CD14-positive monocyte (primary cell): ENCODE data around the gene HAGHL. TPM values are rescaled to one million over a fixed set of nuclear protein-coding genes. Genes with fewer than 3 reads are reported as not detected.

Experiments
- DNase-seq, 3 donors: peaks; one replicate each; pipeline ENCODE4 v3.0.0-alpha.2; 2011 to 2022
- H2AFZ ChIP-seq: 2 replicates; pipeline ENCODE4 v1.6.0; 2012; ENCODE audit warnings: mild to moderate bottlenecking, low read depth, low read length, inconsistent platforms; ENCODE audit not compliant: insufficient read depth, poor library complexity, severe bottlenecking
- H3K27ac ChIP-seq, 2 donors: 1 replicate in 1 of 2; 2 replicates in 1 of 2; pipeline ENCODE4 v1.5.1; 2012 to 2013; ENCODE audit warnings: low read length in 2 of 2, control low read depth in 1 of 2, inconsistent platforms in 1 of 2, low read depth in 1 of 2, mild to moderate bottlenecking in 1 of 2
- H3K27me3 ChIP-seq, 2 donors: one replicate each; pipeline versions ENCODE4 v1.6.0 to v1.6.1; 2011 to 2013; ENCODE audit warnings: low read length in 2 of 2; ENCODE audit not compliant: control insufficient read depth in 2 of 2, insufficient read depth in 2 of 2
- H3K36me3 ChIP-seq, 2 donors: replicated peaks in 1 of 2; 1 replicate in 1 of 2; 2 replicates in 1 of 2; pipeline versions ENCODE4 v1.5.1 to v1.6.1; 2012 to 2013; ENCODE audit warnings: low read length in 2 of 2, control low read depth in 1 of 2, inconsistent platforms in 1 of 2, mild to moderate bottlenecking in 1 of 2; ENCODE audit not compliant: insufficient read depth in 2 of 2, control insufficient read depth in 1 of 2
- H3K4me1 ChIP-seq, 2 donors: 1 replicate in 1 of 2; 2 replicates in 1 of 2; pipeline versions ENCODE4 v1.5.1 to v1.6.1; 2012 to 2013; ENCODE audit warnings: low read length in 2 of 2, control low read depth in 1 of 2, inconsistent platforms in 1 of 2, mild to moderate bottlenecking in 1 of 2, moderate library complexity in 1 of 2; ENCODE audit not compliant: insufficient read depth in 2 of 2, control insufficient read depth in 1 of 2
- H3K4me2 ChIP-seq: replicated peaks from 2 replicates; pipeline ENCODE3; 2012; ENCODE audit warnings: low read length, moderate library complexity, mild to moderate bottlenecking; ENCODE audit not compliant: poor library complexity, severe bottlenecking; ENCODE audit errors: extremely low read depth
- H3K4me3 ChIP-seq, 3 experiments: fragments of 200-600 bp in 1 of 3; sonication (generic) in 1 of 3; replicated peaks in 1 of 3; 1 replicate in 2 of 3; 2 replicates in 1 of 3; pipeline ENCODE4 v1.5.1; 2011 to 2013; ENCODE audit warnings: low read length in 3 of 3, mild to moderate bottlenecking in 3 of 3, control low read depth in 2 of 3, low read depth in 2 of 3, inconsistent platforms in 1 of 3, moderate library complexity in 1 of 3
- H3K79me2 ChIP-seq: 2 replicates; pipeline ENCODE4 v1.6.0; 2012; ENCODE audit warnings: mild to moderate bottlenecking, control low read depth, inconsistent platforms, low read length, moderate library complexity; ENCODE audit not compliant: insufficient read depth
- H3K9ac ChIP-seq: 2 replicates; pipeline ENCODE4 v1.6.0; 2017; ENCODE audit warnings: low read length, mild to moderate bottlenecking; ENCODE audit not compliant: insufficient read depth, poor library complexity, severe bottlenecking
- H3K9me3 ChIP-seq, 2 donors: replicated peaks in 1 of 2; 1 replicate in 1 of 2; 2 replicates in 1 of 2; pipeline versions ENCODE4 v1.5.1 to v1.6.1; 2012 to 2013; ENCODE audit warnings: low read length in 2 of 2, control low read depth in 1 of 2; ENCODE audit not compliant: control insufficient read depth in 1 of 2, insufficient read depth in 1 of 2
- H4K20me1 ChIP-seq: 2 replicates; pipeline ENCODE4 v1.6.0; 2012; ENCODE audit warnings: mild to moderate bottlenecking, low read length, control low read depth, moderate library complexity; ENCODE audit not compliant: insufficient read depth
- H3K27ac Mint-ChIP-seq, 7 donors: one replicate each; pipeline ENCODE4 v1.8.0; 2020; ENCODE audit warnings: mild to moderate bottlenecking in 7 of 7, mixed read lengths in 7 of 7, moderate library complexity in 6 of 7, inconsistent platforms in 2 of 7
- H3K27me3 Mint-ChIP-seq, 3 donors: one replicate each; pipeline ENCODE4 v1.8.0; 2021 to 2022; ENCODE audit warnings: low read depth in 3 of 3, mild to moderate bottlenecking in 3 of 3, mixed read lengths in 3 of 3, moderate library complexity in 3 of 3, inconsistent platforms in 1 of 3
- H3K36me3 Mint-ChIP-seq, 2 donors: one replicate each; pipeline ENCODE4 v1.8.0; 2020; ENCODE audit warnings: mixed read lengths in 2 of 2, inconsistent platforms in 1 of 2, mild to moderate bottlenecking in 1 of 2
- H3K4me1 Mint-ChIP-seq: one replicate; pipeline ENCODE4 v1.8.0; 2020; ENCODE audit warnings: mild to moderate bottlenecking, mixed read lengths
- H3K4me3 Mint-ChIP-seq, 2 donors: one replicate each; pipeline ENCODE4 v1.8.0; 2020; ENCODE audit warnings: mild to moderate bottlenecking in 2 of 2, mixed read lengths in 2 of 2, moderate library complexity in 1 of 2
- H3K9me3 Mint-ChIP-seq, 7 donors: one replicate each; pipeline ENCODE4 v1.8.0; 2020 to 2022; ENCODE audit warnings: mixed read lengths in 7 of 7, mild to moderate bottlenecking in 6 of 7, moderate library complexity in 6 of 7, inconsistent platforms in 2 of 7
- WGBS: methylation state at CpG from one replicate; pipeline ENCODE4 v1.1.5; 2013; ENCODE audit warnings: missing lambda C conversion rate; ENCODE audit not compliant: insufficient coverage; 5-methylcytosine and 5-hydroxymethylcytosine counted together
- intact Hi-C, 2 donors: fragments of 100-400 bp; cut with micrococcal nuclease; formaldehyde crosslinking; loops; one replicate each; pipeline versions ENCODE4 v1.15.0 to v1.15.1; 2023
- polyA plus RNA-seq, 3 donors: library from polyadenylated mRNA; depleted of rRNA in 1 of 3; unstranded in 2 of 3; stranded (reverse) in 1 of 3; fragments of 300-500 nt in 2 of 3; fragments of >200 nt in 1 of 3; fragmentation: Illumina TruSeq in 2 of 3; gene quantifications; 1 replicate in 2 of 3; 2 replicates in 1 of 3; pipeline ENCODE4 v1.2.3, GENCODE V29; 2012 to 2021
- TF ChIP-seq, protein P1 (sequence below): fragments of 200-600 bp; IDR thresholded peaks from one replicate; pipeline ENCODE4 v1.8.0; 2022; ENCODE audit warnings: antibody characterized with exemption, mild to moderate bottlenecking

HAGHL gene
- polyA plus RNA-seq, 3 donors: 0.60 to 8.9 (median 1.5) TPM

DNA sequence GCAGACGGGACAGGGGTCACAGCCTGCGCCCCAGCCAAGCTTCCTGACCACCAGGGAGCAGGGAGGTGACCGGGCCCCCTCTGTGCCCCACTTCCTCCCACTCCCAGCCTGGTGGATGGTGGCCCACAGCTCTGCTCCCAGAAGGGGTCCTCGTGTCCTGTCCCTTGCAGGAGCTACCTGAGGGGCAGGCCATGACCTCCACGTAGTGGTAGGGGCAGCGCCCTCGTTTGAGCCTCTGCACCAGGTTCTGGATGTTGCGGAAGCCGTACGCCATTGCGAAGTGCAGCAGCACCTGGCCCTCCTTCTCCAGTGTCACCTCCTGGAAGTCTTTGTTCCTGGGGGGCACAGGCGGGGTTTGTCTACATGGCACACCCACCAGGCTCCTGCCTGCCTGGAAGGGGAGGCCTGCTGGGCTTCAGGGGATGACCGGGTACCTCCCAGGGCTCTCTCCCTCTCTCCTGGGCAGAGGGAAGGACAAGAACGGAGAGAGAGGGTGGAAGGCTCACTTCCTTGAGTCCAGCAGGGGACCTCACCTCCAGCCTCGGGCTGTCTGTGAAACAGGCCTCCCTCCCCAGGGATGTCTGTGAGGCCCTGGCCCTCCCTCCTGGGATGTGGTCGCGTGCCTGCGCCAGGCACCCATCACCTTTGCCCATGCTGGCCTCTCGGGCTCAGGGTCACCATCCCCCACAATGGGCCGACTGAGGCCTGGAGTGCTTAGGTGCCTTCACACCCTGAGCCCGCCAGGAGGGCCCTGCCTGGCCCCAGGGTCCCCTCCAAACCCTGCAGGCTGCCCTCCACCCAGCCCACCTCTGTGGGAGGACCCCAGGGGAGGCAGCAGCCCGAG, 4.0 kb downstream of the HAGHL start:
- Mint-ChIP-seq H3K27ac (no peak overlapping the region), H3K36me3 (peaks cover 34 to 46% of the 10 kb centered on the region in 2 donors), H3K9me3 (no peaks in the 10 kb centered on the region), H3K4me3 (no peak overlapping the region), H3K4me1 (peaks cover 7% of the 10 kb centered on the region), H3K27me3 (peaks cover 8 to 36% (median 12%) of the 10 kb centered on the region in 3 donors)
- Histone ChIP-seq H3K27ac (no peak overlapping the region), H2AFZ (no peak overlapping the region), H3K36me3 (peaks cover 39 to 58% of the 10 kb centered on the region in 2 donors), H3K4me2 (no peak overlapping the region), H3K4me1 (peaks cover 16 to 26% of the 10 kb centered on the region in 2 donors), H3K27me3 (peaks cover 3 to 24% of the 10 kb centered on the region in 2 donors), H3K79me2 (no peaks in the 10 kb centered on the region), H3K9ac (no peak overlapping the region), H3K9me3 (no peaks in the 10 kb centered on the region), H4K20me1 (no peaks in the 10 kb centered on the region), H3K4me3 (no peak overlapping the region)
- TF ChIP-seq, protein P1, sequence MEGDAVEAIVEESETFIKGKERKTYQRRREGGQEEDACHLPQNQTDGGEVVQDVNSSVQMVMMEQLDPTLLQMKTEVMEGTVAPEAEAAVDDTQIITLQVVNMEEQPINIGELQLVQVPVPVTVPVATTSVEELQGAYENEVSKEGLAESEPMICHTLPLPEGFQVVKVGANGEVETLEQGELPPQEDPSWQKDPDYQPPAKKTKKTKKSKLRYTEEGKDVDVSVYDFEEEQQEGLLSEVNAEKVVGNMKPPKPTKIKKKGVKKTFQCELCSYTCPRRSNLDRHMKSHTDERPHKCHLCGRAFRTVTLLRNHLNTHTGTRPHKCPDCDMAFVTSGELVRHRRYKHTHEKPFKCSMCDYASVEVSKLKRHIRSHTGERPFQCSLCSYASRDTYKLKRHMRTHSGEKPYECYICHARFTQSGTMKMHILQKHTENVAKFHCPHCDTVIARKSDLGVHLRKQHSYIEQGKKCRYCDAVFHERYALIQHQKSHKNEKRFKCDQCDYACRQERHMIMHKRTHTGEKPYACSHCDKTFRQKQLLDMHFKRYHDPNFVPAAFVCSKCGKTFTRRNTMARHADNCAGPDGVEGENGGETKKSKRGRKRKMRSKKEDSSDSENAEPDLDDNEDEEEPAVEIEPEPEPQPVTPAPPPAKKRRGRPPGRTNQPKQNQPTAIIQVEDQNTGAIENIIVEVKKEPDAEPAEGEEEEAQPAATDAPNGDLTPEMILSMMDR: no peak
- 88% methylated on average over 19 of the region's 22 CpGs for WGBS
- intact Hi-C loops: no loop called here
- no peak for DNase-seq

DNA sequence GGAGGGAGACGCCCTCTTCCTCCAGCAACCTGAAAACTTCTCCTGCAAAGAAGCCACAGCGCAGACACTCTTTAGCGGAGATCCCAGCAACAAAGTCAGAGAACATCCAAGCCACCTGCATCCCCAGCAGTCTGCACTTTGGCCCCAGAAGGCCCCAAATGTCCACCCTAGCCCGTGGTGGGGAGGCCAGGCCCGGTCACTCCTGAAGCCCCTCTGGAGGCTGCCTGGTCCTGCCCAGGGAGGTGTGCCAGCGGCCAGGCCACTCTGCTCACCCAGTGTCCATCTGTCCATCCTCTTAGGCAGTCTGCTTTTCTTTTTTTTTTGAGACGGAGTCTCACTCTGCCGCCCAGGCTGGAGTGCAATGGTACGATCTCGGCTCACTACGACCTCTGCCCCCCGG, 5.4 kb downstream of the HAGHL start:
- no peak overlapping the region for H3K4me3 ChIP-seq
- no peak overlapping the region for H3K9ac ChIP-seq
- H3K27me3 ChIP-seq: peaks cover 0 to 12% of the 10 kb centered on the region in 2 donors
- H3K4me1 ChIP-seq: peaks cover 9 to 13% of the 10 kb centered on the region in 2 donors
- no peaks in the 10 kb centered on the region for H3K9me3 Mint-ChIP-seq
- H3K4me2 ChIP-seq: no peak overlapping the region
- no peak for DNase-seq
- H3K36me3 Mint-ChIP-seq: peaks cover 48 to 61% of the 10 kb centered on the region in 2 donors
- H3K27me3 Mint-ChIP-seq: peaks cover 4 to 23% (median 5%) of the 10 kb centered on the region in 3 donors
- intact Hi-C loops: no loop called here
- TF ChIP-seq, protein P1: no peak
- no peak overlapping the region for H3K27ac ChIP-seq
- H3K79me2 ChIP-seq: no peaks in the 10 kb centered on the region
- H3K27ac Mint-ChIP-seq: no peak overlapping the region
- 99% methylated on average over 11 of the region's 12 CpGs for WGBS
- peaks cover 3% of the 10 kb centered on the region for H3K4me1 Mint-ChIP-seq
- H4K20me1 ChIP-seq: no peaks in the 10 kb centered on the region
- H3K9me3 ChIP-seq: no peaks in the 10 kb centered on the region
- H3K4me3 Mint-ChIP-seq: no peak overlapping the region
- no peak overlapping the region for H2AFZ ChIP-seq
- peaks cover 53 to 73% of the 10 kb centered on the region in 2 donors for H3K36me3 ChIP-seq
